IMR-90 (cell line): Measurements from ENCODE around the gene FAM229A. TPM values are rescaled to one million over a fixed set of nuclear protein-coding genes. Genes with fewer than 3 reads are reported as not detected.

ENCODE experiments used
- ATAC-seq: fragments of 200-7000 bp; cut with Tn5 transposase; 2 replicates; pipeline ENCODE4 v1.9.1; 2020; ENCODE audit warnings: low read depth, mild to moderate bottlenecking, moderate library complexity
- Bru-seq: library from RNA; stranded (reverse); fragments of 400-500 nt; gene quantifications from one replicate; lab custom pipeline; 2021; lab: Mats Ljungman, UMichigan
- BruChase-seq, 2 experiments: library from RNA; stranded (reverse); fragments of 400-500 nt; gene quantifications; one replicate each; lab custom pipeline; 2021; lab: Mats Ljungman, UMichigan
- BruUV-seq: library from RNA; stranded (reverse); fragments of 400-500 nt; replicated peaks from 2 replicates; lab custom pipeline; 2021; lab: Mats Ljungman, UMichigan
- CTCF ChIA-PET: fragments of 300-600 bp; formaldehyde crosslinking; extraction: SDS; loops from one replicate; lab custom pipeline; 2021; ENCODE audit warnings: antibody characterized with exemption; lab: Yijun Ruan, JAX
- POLR2A ChIA-PET: fragments of 300-600 bp; sonication (Branson Sonifier 250); formaldehyde crosslinking; loops from one replicate; lab custom pipeline; 2022; ENCODE audit warnings: antibody characterized with exemption; ENCODE audit not compliant: unreplicated experiment; lab: Charles Lee
- DNase-seq: peaks from one replicate; pipeline ENCODE4 v3.0.0; 2013
- H2AFZ ChIP-seq: replicated peaks from 2 replicates; pipeline ENCODE3; 2013; ENCODE audit warnings: low read length, mild to moderate bottlenecking; ENCODE audit not compliant: poor library complexity
- H2AK5ac ChIP-seq: 2 replicates; pipeline ENCODE4 v1.6.1; 2013; ENCODE audit warnings: low read depth, low read length, inconsistent platforms
- H2AK9ac ChIP-seq: replicated peaks from 2 replicates; pipeline ENCODE3; 2013; ENCODE audit warnings: mild to moderate bottlenecking, low read depth, low read length, moderate library complexity; ENCODE audit not compliant: poor library complexity
- H2BK120ac ChIP-seq: 2 replicates; pipeline ENCODE4 v1.6.1; 2013; ENCODE audit warnings: low read depth, low read length, inconsistent platforms
- H2BK15ac ChIP-seq: 3 replicates; pipeline ENCODE4 v1.6.1; 2013; ENCODE audit warnings: low read depth, low read length, inconsistent platforms
- H2BK20ac ChIP-seq: 2 replicates; pipeline ENCODE4 v1.6.1; 2013; ENCODE audit warnings: low read depth, mild to moderate bottlenecking, inconsistent platforms, low read length, moderate library complexity
- H2BK5ac ChIP-seq: 2 replicates; pipeline ENCODE4 v1.6.1; 2013; ENCODE audit warnings: mild to moderate bottlenecking, low read depth, low read length, inconsistent platforms; ENCODE audit not compliant: poor library complexity, severe bottlenecking
- H3K14ac ChIP-seq: replicated peaks from 2 replicates; pipeline ENCODE4 v1.6.1; 2013; ENCODE audit warnings: low read depth, low read length, inconsistent platforms
- H3K18ac ChIP-seq: 2 replicates; pipeline ENCODE4 v1.6.1; 2013; ENCODE audit warnings: low read depth, low read length, control low read depth
- H3K23ac ChIP-seq: 2 replicates; pipeline ENCODE4 v1.6.1; 2013; ENCODE audit warnings: low read depth, low read length, inconsistent platforms
- H3K27ac ChIP-seq: 2 replicates; pipeline ENCODE4 v1.5.1; 2013; ENCODE audit warnings: mild to moderate bottlenecking, control low read depth, low read length; ENCODE audit not compliant: insufficient read depth
- H3K27me3 ChIP-seq: 2 replicates; pipeline ENCODE4 v1.6.1; 2013; ENCODE audit warnings: low read length; ENCODE audit not compliant: control insufficient read depth, insufficient read depth
- H3K36me3 ChIP-seq: 2 replicates; pipeline ENCODE4 v1.6.1; 2013; ENCODE audit warnings: low read length, mixed read lengths; ENCODE audit not compliant: control insufficient read depth, insufficient read depth
- H3K4ac ChIP-seq: 2 replicates; pipeline ENCODE4 v1.6.1; 2013; ENCODE audit warnings: low read depth, low read length, inconsistent platforms
- H3K4me1 ChIP-seq: 2 replicates; pipeline ENCODE4 v1.6.1; 2013; ENCODE audit warnings: low read length, mixed read lengths; ENCODE audit not compliant: control insufficient read depth, insufficient read depth
- H3K4me2 ChIP-seq: 2 replicates; pipeline ENCODE4 v1.6.1; 2013; ENCODE audit warnings: low read depth, mild to moderate bottlenecking, control low read depth, low read length, moderate library complexity
- H3K4me3 ChIP-seq: 2 replicates; pipeline ENCODE4 v1.5.1; 2013; ENCODE audit warnings: low read depth, mild to moderate bottlenecking, control low read depth, low read length, moderate library complexity; ENCODE audit not compliant: insufficient read depth
- H3K56ac ChIP-seq: 2 replicates; pipeline ENCODE4 v1.6.1; 2013; ENCODE audit warnings: low read length, inconsistent platforms; ENCODE audit not compliant: insufficient read depth; ENCODE audit errors: extremely low read depth
- H3K79me1 ChIP-seq, 2 experiments: 2 replicates each; pipeline ENCODE4 v1.6.1; 2013; ENCODE audit warnings: low read length in 2 of 2, inconsistent platforms in 1 of 2, low read depth in 1 of 2
- H3K9ac ChIP-seq: 2 replicates; pipeline ENCODE4 v1.6.1; 2013; ENCODE audit warnings: low read depth, low read length, control low read depth
- H3K9me1 ChIP-seq: 2 replicates; pipeline ENCODE4 v1.6.1; 2013; ENCODE audit warnings: low read length, inconsistent platforms; ENCODE audit not compliant: insufficient read depth
- H3K9me3 ChIP-seq: 2 replicates; pipeline ENCODE4 v1.6.1; 2013; ENCODE audit warnings: low read length; ENCODE audit not compliant: control insufficient read depth, insufficient read depth
- H4K20me1 ChIP-seq: 2 replicates; pipeline ENCODE4 v1.6.1; 2013; ENCODE audit warnings: low read length, inconsistent platforms; ENCODE audit not compliant: insufficient read depth
- H4K5ac ChIP-seq: 2 replicates; pipeline ENCODE4 v1.6.1; 2013; ENCODE audit warnings: mild to moderate bottlenecking, low read depth, low read length, control low read depth
- H4K8ac ChIP-seq, 2 experiments: 2 replicates each; pipeline ENCODE4 v1.6.1; 2013; ENCODE audit warnings: low read depth in 2 of 2, low read length in 2 of 2, control low read depth in 1 of 2, inconsistent platforms in 1 of 2
- H4K91ac ChIP-seq: 2 replicates; pipeline ENCODE4 v1.6.1; 2013; ENCODE audit warnings: low read depth, low read length, inconsistent platforms; ENCODE audit not compliant: insufficient read depth
- CHD1 ChIP-seq: IDR thresholded peaks from 2 replicates; pipeline ENCODE4 v1.6.1; 2012; ENCODE audit warnings: low read depth, low read length, improper control_type of control experiment
- FOS ChIP-seq: fragments of 150-350 bp; IDR thresholded peaks from 2 replicates; pipeline ENCODE4 v1.6.1; 2016; ENCODE audit warnings: low read depth, low read length
- MAZ ChIP-seq: IDR thresholded peaks from 2 replicates; pipeline ENCODE4 v1.6.1; 2012; ENCODE audit warnings: low read depth, mild to moderate bottlenecking, low read length, improper control_type of control experiment, moderate library complexity, borderline replicate concordance
- POLR2A ChIP-seq: IDR thresholded peaks from 2 replicates; pipeline ENCODE4 v1.6.1; 2012; ENCODE audit warnings: mild to moderate bottlenecking, low read depth, low read length
- SMC3 ChIP-seq: fragments of 150-350 bp; IDR thresholded peaks from 2 replicates; pipeline ENCODE4 v1.6.1; 2016; ENCODE audit warnings: low read depth, mild to moderate bottlenecking, antibody characterized with exemption, low read length, moderate library complexity
- WGBS, 2 experiments: methylation state at CpG; one replicate each; pipeline versions ENCODE4 v1.1.5 to v1.1.7; 2013; ENCODE audit warnings: missing lambda C conversion rate in 2 of 2; ENCODE audit not compliant: insufficient read length in 1 of 2; ENCODE audit errors: extremely low coverage in 2 of 2; 5-methylcytosine and 5-hydroxymethylcytosine counted together
- dilution Hi-C: fragments of 300-500 bp; cut with HindIII; formaldehyde crosslinking; loops from one replicate; pipeline ENCODE4 v1.14.3; 2018; ENCODE audit warnings: low sequenced_read_pairs; ENCODE audit not compliant: unreplicated experiment
- in situ Hi-C: fragments of 300-500 bp; cut with MboI; formaldehyde crosslinking; loops from 3 replicates; pipeline ENCODE4 v1.14.3; 2019; ENCODE audit warnings: low sequenced_read_pairs, inconsistent platforms, mixed read lengths
- intact Hi-C: fragments of 100-400 bp; cut with micrococcal nuclease; formaldehyde crosslinking; loops from 2 replicates; pipeline ENCODE4 v1.10.0; 2022
- long read RNA-seq: library from polyadenylated mRNA; unstranded; transcript quantifications from one replicate; pipeline ENCODE4 v2.0.0, GENCODE V29; 2021; ENCODE audit not compliant: unreplicated experiment
- polyA plus RNA-seq, 3 experiments: library from polyadenylated mRNA; depleted of rRNA; stranded (reverse); fragments of >200 nt; gene quantifications; 2 replicates each; pipeline ENCODE4 v1.2.3, GENCODE V29; 2012; ENCODE audit warnings: low replicate concordance in 1 of 3
- total RNA-seq: library from RNA; depleted of rRNA; stranded (reverse); fragments of >200 nt; gene quantifications from 2 replicates; pipeline ENCODE4 v1.2.3, GENCODE V29; 2012; rRNA removed

The FAM229A gene, protein sequence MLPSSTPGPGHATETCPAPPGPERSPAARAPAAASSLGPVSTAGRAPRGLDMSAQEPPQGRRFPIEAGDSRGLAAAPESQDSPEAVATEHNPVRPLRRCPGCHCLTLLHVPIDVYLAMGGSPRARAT
- total RNA-seq (0.28 and 0.36 TPM in 2 replicates), polyA plus RNA-seq (2012; rRNA removed) (3.9 and 4.3 TPM in 2 replicates), Bru-seq, nascent RNA (percentile 64 among the genes with signal in this experiment), BruChase-seq, experiment 1, labeled RNA remaining after a 6-hour chase (percentile 78 among the genes with signal in this experiment), BruChase-seq, experiment 2, labeled RNA remaining after a 2-hour chase (percentile 80 among the genes with signal in this experiment)
- 0.64 and 1.4 TPM in 2 replicates for polyA plus RNA-seq (2012; cell fraction: cytosol; rRNA removed)
- 73.8 and 94.1 TPM in 2 replicates for polyA plus RNA-seq (2012; cell fraction: nucleus; rRNA removed; ENCODE audit: low replicate concordance)
- long read RNA-seq, partial matches to known transcripts, result 0 of 5 reads
- long read RNA-seq, other reads (novel, unspliced or antisense), result 3 of 5 reads

DNA sequence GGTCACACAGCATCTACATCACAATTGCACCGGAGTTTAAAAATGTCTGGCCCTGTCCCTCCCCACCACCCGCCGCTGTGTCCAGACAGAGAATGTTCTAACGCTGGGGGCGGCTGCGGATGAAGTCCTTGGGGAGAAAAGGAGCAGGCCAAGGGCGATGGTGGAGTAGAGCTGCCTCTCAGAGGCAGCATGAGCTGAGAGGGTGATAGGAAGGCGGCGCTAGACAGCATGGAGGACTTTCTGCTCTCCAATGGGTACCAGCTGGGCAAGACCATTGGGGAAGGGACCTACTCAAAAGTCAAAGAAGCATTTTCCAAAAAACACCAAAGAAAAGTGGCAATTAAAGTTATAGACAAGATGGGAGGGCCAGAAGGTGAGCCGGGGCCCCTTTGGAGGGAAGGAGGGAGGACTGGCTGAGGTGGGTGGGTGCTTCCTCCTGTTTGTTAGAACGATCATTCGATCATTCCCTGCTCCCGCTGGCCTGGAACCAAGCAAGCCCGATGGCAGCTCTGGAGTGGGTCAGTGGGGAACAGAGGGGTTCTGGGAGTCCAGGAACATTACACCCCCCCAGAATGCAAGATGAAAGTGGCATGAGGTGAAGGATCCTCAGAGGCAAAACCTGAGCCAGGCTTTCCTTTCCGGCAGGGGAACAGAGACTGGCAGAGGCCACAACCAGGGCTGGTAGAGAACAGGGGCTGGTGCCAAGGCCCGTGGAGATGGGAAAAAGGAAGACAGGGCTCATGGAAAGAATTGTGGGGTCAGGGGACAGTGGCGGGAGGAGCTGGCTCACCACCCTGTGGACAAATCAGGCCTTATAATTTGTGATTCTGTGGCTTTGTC is at the start of gene FAM229A, which contains the start of gene TSSK3:
Gene FAM229A (minus strand): TSS at position 12 of the 840 bp plus-strand sequence. CDS start 394 bp downstream, outside the sequence.
Gene TSSK3 (plus strand): TSS at position 66 of the 840 bp plus-strand sequence. CDS start 163 bp downstream, at position 229.
- no peak within 1 kb of the TSS for H3K4me3 ChIP-seq
- in situ Hi-C loops, result no loop called here

More for the DNA sequence above, at the start of gene FAM229A, which contains the start of gene TSSK3:
- CTCF ChIA-PET, result no interaction called here
- H3K27me3 ChIP-seq, result no peaks in the 10 kb centered on the region
- no peak for DNase-seq
- WGBS, 2 experiments, result 88% methylated on average over 3 of the region's 17 CpGs; no CpG with 5 or more reads in 1 of the 2 experiments
- no peak for ATAC-seq
- no peak within 1 kb of the TSS; the same call in 1 of the 2 replicates for H3K4ac ChIP-seq
- H3K4me2 ChIP-seq, result no peak within 1 kb of the TSS
- no peaks in the 10 kb centered on the region; the same call in 1 of the 2 replicates for H4K20me1 ChIP-seq
- H3K18ac ChIP-seq, result no peak within 1 kb of the TSS
- no peak within 1 kb of the TSS for H2BK15ac ChIP-seq
- no peak within 1 kb of the TSS; the same call in 1 of the 2 replicates for H3K23ac ChIP-seq
- peak within 1 kb of the TSS in 1 of 2 experiments; percentile 27; a peak in 1 of 4 replicates for H4K8ac ChIP-seq
- no peak within 1 kb of the TSS for H3K56ac ChIP-seq
- peaks cover 0 to 3% of the 10 kb centered on the region in 2 experiments; a peak in 1 of 4 replicates for H3K79me1 ChIP-seq
- H2AK9ac ChIP-seq, result peak within 1 kb of the TSS; percentile 46
- intact Hi-C loops (no loop called here), dilution Hi-C loops (no loop called here)
- H3K4me1 ChIP-seq, result no peaks in the 10 kb centered on the region
- H3K9me1 ChIP-seq, result 0 out of 2 replicates have a peak, but pooled peaks cover 4% of the 10 kb centered on the region
- no peak within 1 kb of the TSS for H3K9ac ChIP-seq
- H2BK120ac ChIP-seq, result no peak within 1 kb of the TSS
- H3K9me3 ChIP-seq, result no peaks in the 10 kb centered on the region
- BruUV-seq, result no TSS peak
- H4K5ac ChIP-seq, result no peak within 1 kb of the TSS
- no peak within 1 kb of the TSS for H3K27ac ChIP-seq
- no peak within 1 kb of the TSS for H4K91ac ChIP-seq
- POLR2A ChIA-PET, result interaction anchor here (2.1 kb wide), 1 partner anchor 11 kb away, joined by 4 read pairs; no protein-coding TSS in a partner anchor
- no peak within 1 kb of the TSS for H3K14ac ChIP-seq
- no peak within 1 kb of the TSS for H2BK20ac ChIP-seq
- H2AK5ac ChIP-seq, result no peak within 1 kb of the TSS
- H2AFZ ChIP-seq, result peak within 1 kb of the TSS; percentile 77
- peaks cover 33% of the 10 kb centered on the region for H3K36me3 ChIP-seq
- H2BK5ac ChIP-seq, result no peak within 1 kb of the TSS
- no peak for TF ChIP-seq SMC3
- no peak for TF ChIP-seq MAZ
- TF ChIP-seq FOS, result no peak
- no peak for TF ChIP-seq POLR2A
- no peak for TF ChIP-seq CHD1
